Spleen (tissue), 11 donors: ENCODE results near the gene PIKFYVE. TPM values are rescaled to one million over a fixed set of nuclear protein-coding genes. Genes with fewer than 3 reads are reported as not detected.

Experiments used
- DNase-seq: peaks from one replicate; pipeline ENCODE4 v3.0.0-alpha.2; 2020
- H3K27ac ChIP-seq, 8 donors: fragments of 200-600 bp; sonication (generic) in 7 of 8; 1 replicate in 4 of 8; 2 replicates in 4 of 8; pipeline versions ENCODE4 v1.5.0 to v1.8.0; 2016 to 2021; ENCODE audit warnings: inconsistent platforms in 4 of 8, mild to moderate bottlenecking in 4 of 8, moderate library complexity in 1 of 8
- H3K27me3 ChIP-seq, 7 donors: fragments of 200-600 bp; sonication (generic) in 6 of 7; replicated peaks in 1 of 7; 1 replicate in 4 of 7; 2 replicates in 3 of 7; pipeline versions ENCODE4 v1.5.0 to v1.8.0; 2016 to 2021; ENCODE audit warnings: inconsistent platforms in 3 of 7, mild to moderate bottlenecking in 1 of 7
- H3K36me3 ChIP-seq, 6 donors: fragments of 200-600 bp; sonication (generic) in 5 of 6; 1 replicate in 4 of 6; 2 replicates in 2 of 6; pipeline versions ENCODE4 v1.5.0 to v1.8.0; 2016 to 2021; ENCODE audit warnings: inconsistent platforms in 2 of 6
- H3K4me1 ChIP-seq, 6 donors: fragments of 200-600 bp; sonication (generic) in 5 of 6; 1 replicate in 3 of 6; 2 replicates in 3 of 6; pipeline versions ENCODE4 v1.5.0 to v1.8.0; 2016 to 2021; ENCODE audit warnings: inconsistent platforms in 3 of 6
- H3K4me3 ChIP-seq, 8 donors: fragments of 200-600 bp; sonication (generic) in 7 of 8; 1 replicate in 4 of 8; 2 replicates in 4 of 8; pipeline versions ENCODE4 v1.5.0 to v1.8.0; 2016 to 2021; ENCODE audit warnings: inconsistent platforms in 4 of 8, mild to moderate bottlenecking in 4 of 8, moderate library complexity in 2 of 8
- H3K9me3 ChIP-seq, 8 donors: fragments of 200-600 bp; sonication (generic) in 7 of 8; 1 replicate in 4 of 8; 2 replicates in 4 of 8; pipeline versions ENCODE4 v1.5.0 to v1.8.0; 2016 to 2021; ENCODE audit warnings: inconsistent platforms in 4 of 8
- CTCF ChIP-seq, 11 experiments: fragments of 200-600 bp in 7 of 11; fragments of 450-650 bp in 4 of 11; sonication (generic) in 4 of 11; IDR thresholded peaks in 8 of 11; conservative IDR thresholded peaks in 3 of 11; 1 replicate in 7 of 11; 2 replicates in 4 of 11; pipeline versions ENCODE4 v1.4.0 to v1.8.0; 2016 to 2021; ENCODE audit warnings: antibody characterized with exemption in 11 of 11, inconsistent platforms in 4 of 11, mild to moderate bottlenecking in 1 of 11
- POLR2A ChIP-seq, 3 donors: fragments of 450-650 bp; IDR thresholded peaks; one replicate each; pipeline ENCODE4 v1.5.1; 2017; ENCODE audit warnings: antibody characterized with exemption in 3 of 3, mild to moderate bottlenecking in 1 of 3
- POLR2AphosphoS5 ChIP-seq, 3 donors: sonication (generic); formaldehyde crosslinking; IDR thresholded peaks; one replicate each; pipeline ENCODE4 v1.5.1; 2017; ENCODE audit warnings: antibody characterized with exemption in 3 of 3
- WGBS, 5 donors: extraction: QIAGEN DNeasy Blood & Tissue Kit in 3 of 5; methylation state at CpG; one replicate each; pipeline versions ENCODE4 v1.1.5 to v1.1.7; 2013 to 2018; 5-methylcytosine and 5-hydroxymethylcytosine counted together
- intact Hi-C: fragments of 100-400 bp; cut with DNase I; formaldehyde crosslinking; loops from one replicate; pipeline ENCODE4 v1.15.0; 2023; ENCODE audit warnings: low total_unique reads
- polyA plus RNA-seq, 3 donors: library from polyadenylated mRNA; stranded (reverse); fragments of 200-250 nt; gene quantifications; one replicate each; pipeline ENCODE4 v1.2.1, GENCODE V29; 2013
- total RNA-seq, 7 donors: library from RNA; depleted of rRNA in 3 of 7; stranded (reverse); fragments of >200 nt in 3 of 7; fragmentation: NEBNext Ultra II Directional in 4 of 7; extraction: Animal tissue kit (Norgen Biotek cat#: 25700) in 4 of 7; gene quantifications; one replicate each; pipeline versions ENCODE4 v1.1.0 to v1.2.1, GENCODE V29; 2016 to 2021
- donor health status: healthy with polysubstance abuse.
- donor health status: DM: no; HTN: no; CAD: no; lungs with moderate emphysema.
- donor health status: DM: no; HTN: no; CAD: no.
- donor health status: Bipolar disorder and iron deficiency.
- donor health status: healthy.
- donor health status: DM: no; HTN: no; CAD: no.
- donor health status: DM: yes; HTN: yes; CAD: no.

PIKFYVE gene
- total and polyA plus RNA-seq, 10 donors: 7.3 to 68.7 (median 52.7) TPM

- Histone ChIP-seq H3K4me3 (no peak overlapping the region), H3K4me1 (peaks cover 0 to 16% (median 0%) of the 10 kb centered on the region in 6 donors), H3K9me3 (peaks cover 4 to 16% (median 9%) of the 10 kb centered on the region in 8 donors), H3K27me3 (no peaks in the 10 kb centered on the region), H3K27ac (peak overlapping the region in 1 of 8 donors; percentile 67), H3K36me3 (peaks cover 0 to 45% (median 10%) of the 10 kb centered on the region in 6 donors)
- TF ChIP-seq CTCF (IDR thresholded peaks at IDR 0.05 in 8 of 11, conservative IDR thresholded peaks at IDR 0.05 in 3 of 11): no peak
- peak in 1 of 3 donors; percentile 44 for TF ChIP-seq POLR2AphosphoS5 (IDR thresholded peaks at IDR 0.05)
- peak; percentile 77 for DNase-seq
- WGBS, 5 donors: 94 to 97% (median 94%) methylated on average over 20 to 48 of the region's 48 CpGs
- intact Hi-C loops: no loop called here
These were observed 94.4 kb downstream of the PIKFYVE start for GRCh38 chr2:208360259-208361076.

GRCh38 chr2:208361077-208361441 lies 95.0 kb downstream of the PIKFYVE start:
- WGBS, 5 donors: 89 to 97% (median 95%) methylated on average over 9 of the region's 9 CpGs
- DNase-seq: peak; percentile 67
- peaks cover 4 to 17% (median 11%) of the 10 kb centered on the region in 8 donors for H3K9me3 ChIP-seq
- intact Hi-C loops: no loop called here
- no peak overlapping the region for H3K4me3 ChIP-seq
- peaks cover 0 to 39% (median 6%) of the 10 kb centered on the region in 6 donors for H3K36me3 ChIP-seq
- peaks cover 0 to 16% (median 0%) of the 10 kb centered on the region in 6 donors for H3K4me1 ChIP-seq
- TF ChIP-seq POLR2AphosphoS5 (IDR thresholded peaks at IDR 0.05): no peak
- no peak for TF ChIP-seq POLR2A (IDR thresholded peaks at IDR 0.05)
- no peak for TF ChIP-seq CTCF (IDR thresholded peaks at IDR 0.05 in 8 of 11, conservative IDR thresholded peaks at IDR 0.05 in 3 of 11)
- no peaks in the 10 kb centered on the region for H3K27me3 ChIP-seq
- no peak overlapping the region for H3K27ac ChIP-seq

GRCh38 chr2:208363485-208363884 lies 97.4 kb downstream of the PIKFYVE start:
- TF ChIP-seq POLR2AphosphoS5 (IDR thresholded peaks at IDR 0.05): no peak
- no peak for TF ChIP-seq POLR2A (IDR thresholded peaks at IDR 0.05)
- H3K9me3 ChIP-seq: peaks cover 4 to 17% (median 11%) of the 10 kb centered on the region in 8 donors
- no peaks in the 10 kb centered on the region for H3K27me3 ChIP-seq
- WGBS, 5 donors: 26 to 46% (median 35%) methylated on average over 2 of the region's 2 CpGs
- no peak overlapping the region for H3K4me3 ChIP-seq
- intact Hi-C loops: no loop called here
- DNase-seq: no peak
- peaks cover 0 to 3% (median 0%) of the 10 kb centered on the region in 6 donors for H3K4me1 ChIP-seq
- peaks cover 0 to 21% (median 5%) of the 10 kb centered on the region in 6 donors for H3K36me3 ChIP-seq
- no peak overlapping the region for H3K27ac ChIP-seq

GRCh38 chr2:208366215-208367127 lies 100.4 kb downstream of the PIKFYVE start:
- peaks cover 0 to 3% (median 0%) of the 10 kb centered on the region in 6 donors for H3K4me1 ChIP-seq
- no peaks in the 10 kb centered on the region for H3K27me3 ChIP-seq
- peaks cover 4 to 17% (median 11%) of the 10 kb centered on the region in 8 donors for H3K9me3 ChIP-seq
- peak overlapping the region in 5 of 8 donors; percentile 9 to 65 (median 31) for H3K27ac ChIP-seq
- intact Hi-C loops: no loop called here
- 33 to 45% (median 42%) methylated on average over 4 of the region's 4 CpGs for WGBS, 5 donors
- DNase-seq: no peak
- H3K36me3 ChIP-seq: no peaks in the 10 kb centered on the region
- TF ChIP-seq CTCF (IDR thresholded peaks at IDR 0.05 in 8 of 11, conservative IDR thresholded peaks at IDR 0.05 in 3 of 11) (no peak), POLR2AphosphoS5 (IDR thresholded peaks at IDR 0.05) (no peak), POLR2A (IDR thresholded peaks at IDR 0.05) (no peak)
- H3K4me3 ChIP-seq: peak overlapping the region in 1 of 8 donors; percentile 46
